ENCODE measurements around the gene FITM1.

FITM1 gene

GRCh38 chr14:24151404-24152080, 21.1 kb downstream of the FITM1 start:
- H3K4me3 ChIP-seq (ENCODE audit: low read length): no peak overlapping the region
- TF ChIP-seq CTCF (conservative IDR thresholded peaks at IDR 0.05; ENCODE audit: low read depth, low read length): no peak
- DNase-seq (ENCODE audit: low read depth): no peak

- H3K4me3 ChIP-seq (ENCODE audit: low read length): no peak overlapping the region
- no peak for DNase-seq (ENCODE audit: low read depth)
- TF ChIP-seq CTCF (conservative IDR thresholded peaks at IDR 0.05; ENCODE audit: low read depth, low read length): no peak
These were observed 24.6 kb downstream of the FITM1 start for GRCh38 chr14:24155100-24155499.

GRCh38 chr14:24156840-24157239, 26.4 kb downstream of the FITM1 start:
- no peak for DNase-seq (ENCODE audit: low read depth)
- no peak for TF ChIP-seq CTCF (conservative IDR thresholded peaks at IDR 0.05; ENCODE audit: low read depth, low read length)
- H3K4me3 ChIP-seq (ENCODE audit: low read length): no peak overlapping the region

GRCh38 chr14:24157331-24157730, 26.9 kb downstream of the FITM1 start:
- no peak overlapping the region for H3K4me3 ChIP-seq (ENCODE audit: low read length)
- TF ChIP-seq CTCF (conservative IDR thresholded peaks at IDR 0.05; ENCODE audit: low read depth, low read length): no peak
- no peak for DNase-seq (ENCODE audit: low read depth)

- TF ChIP-seq CTCF (conservative IDR thresholded peaks at IDR 0.05; ENCODE audit: low read depth, low read length): no peak
- no peak overlapping the region for H3K4me3 ChIP-seq (ENCODE audit: low read length)
- DNase-seq (ENCODE audit: low read depth): no peak
These were observed 29.5 kb downstream of the FITM1 start for GRCh38 chr14:24159777-24160498.

GRCh38 chr14:24160499-24160849, 30.0 kb downstream of the FITM1 start:
- no peak overlapping the region for H3K4me3 ChIP-seq (ENCODE audit: low read length)

More at GRCh38 chr14:24160499-24160849, 30.0 kb downstream of the FITM1 start:
- no peak for TF ChIP-seq CTCF (conservative IDR thresholded peaks at IDR 0.05; ENCODE audit: low read depth, low read length)
- no peak for DNase-seq (ENCODE audit: low read depth)
